ENCODE measurements around the gene LRMDA.

LRMDA gene

DNA sequence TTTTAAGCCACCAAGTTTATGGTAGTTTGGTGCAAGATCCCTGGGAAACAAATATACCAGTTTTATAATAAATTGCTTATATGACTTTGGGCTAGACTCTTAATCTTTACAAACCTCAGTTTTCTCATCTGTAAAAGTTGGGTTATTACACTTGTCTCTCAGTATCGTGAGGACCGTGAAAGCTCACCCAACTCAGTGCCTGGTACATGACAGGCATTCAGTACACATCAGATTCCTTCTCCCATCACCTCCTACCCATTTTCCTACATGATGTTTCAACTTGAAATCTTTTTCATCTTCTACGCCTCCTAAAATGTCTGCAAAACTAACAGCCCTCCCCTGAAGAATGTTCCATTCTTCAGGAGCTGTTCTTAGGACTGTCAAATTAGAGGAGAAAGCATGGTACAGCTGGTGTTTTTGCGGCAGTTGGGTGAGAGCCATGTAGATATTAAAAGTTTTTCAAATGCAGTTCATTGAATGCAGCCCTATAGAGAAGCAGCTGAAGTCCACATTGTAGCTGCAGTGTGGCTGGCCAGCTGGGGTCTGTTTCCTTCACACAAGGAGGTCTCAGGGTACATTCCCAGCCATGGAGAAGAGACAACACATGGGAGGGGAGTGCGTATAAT is 812.8 kb downstream of the LRMDA start:
- Histone ChIP-seq H3K23ac (ENCODE audit: low read length) (no peak overlapping the region), H4K5ac (ENCODE audit: low read length) (no peak overlapping the region), H3K79me1 (ENCODE audit: low read length) (no peaks in the 10 kb centered on the region), H2BK15ac (replicated peaks; ENCODE audit: low read depth) (no peak overlapping the region), H3K4me3 (ENCODE audit: low read length) (no peak overlapping the region), H4K8ac (ENCODE audit: low read depth, low read length) (no peak overlapping the region), H3K36me3 (ENCODE audit: control insufficient read depth, insufficient read depth, low read length) (no peaks in the 10 kb centered on the region), H2AK5ac (ENCODE audit: low read length) (no peak overlapping the region), H3K4ac (ENCODE audit: low read depth, low read length) (no peak overlapping the region), H2BK5ac (ENCODE audit: low read length) (no peak overlapping the region), H3K79me2 (ENCODE audit: control insufficient read depth, insufficient read depth, low read length) (no peaks in the 10 kb centered on the region), H3K4me1 (ENCODE audit: control insufficient read depth, low read depth, low read length) (no peaks in the 10 kb centered on the region), H3K4me2 (ENCODE audit: low read length) (no peak overlapping the region), H3K27me3 (ENCODE audit: insufficient read depth, low read length, poor library complexity) (no peaks in the 10 kb centered on the region), H3K56ac (ENCODE audit: low read length) (no peak overlapping the region), H2BK120ac (ENCODE audit: low read depth, low read length) (no peak overlapping the region), H3K9ac (ENCODE audit: low read length) (no peak overlapping the region), H3K27ac (ENCODE audit: low read depth, low read length) (no peak overlapping the region), H3K18ac (ENCODE audit: low read length) (no peak overlapping the region)
- WGBS (ENCODE audit: extremely low coverage, insufficient coverage, low lambda C conversion rate): no CpG with 5 or more reads among the region's 5 CpGs
- no peak for DNase-seq

DNA sequence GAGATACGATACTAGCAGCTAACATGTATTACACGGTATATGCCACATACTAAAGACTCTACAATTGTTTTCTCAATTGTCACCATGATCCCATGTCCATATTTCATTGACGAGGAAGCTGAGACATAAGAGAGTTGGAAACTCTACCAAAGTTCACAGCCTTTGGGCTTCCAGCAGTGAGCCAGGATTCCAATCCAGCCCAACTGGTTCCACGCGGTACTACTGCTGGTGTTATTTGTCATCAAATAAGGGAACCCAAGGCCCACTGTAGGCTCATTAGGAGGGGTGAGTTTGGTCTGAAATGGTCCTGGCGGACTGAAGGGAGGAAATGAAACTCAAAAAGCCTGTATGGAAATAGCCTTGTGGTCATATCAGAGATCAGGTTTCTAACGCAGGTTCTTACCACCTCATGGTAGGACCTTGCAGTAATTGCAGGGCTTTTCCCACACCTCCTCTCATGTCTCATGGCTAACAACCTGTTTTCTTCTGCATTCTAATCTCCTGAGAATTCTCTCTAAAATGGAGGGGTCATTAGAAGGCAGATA is 814.6 kb downstream of the LRMDA start:
- Histone ChIP-seq H3K23ac (ENCODE audit: low read length) (no peak overlapping the region), H3K27me3 (ENCODE audit: insufficient read depth, low read length, poor library complexity) (no peaks in the 10 kb centered on the region), H2BK120ac (ENCODE audit: low read depth, low read length) (no peak overlapping the region), H3K4me2 (ENCODE audit: low read length) (no peak overlapping the region), H2BK5ac (ENCODE audit: low read length) (no peak overlapping the region), H2BK15ac (replicated peaks; ENCODE audit: low read depth) (no peak overlapping the region), H3K4me3 (ENCODE audit: low read length) (no peak overlapping the region), H3K56ac (ENCODE audit: low read length) (no peak overlapping the region), H3K4me1 (ENCODE audit: control insufficient read depth, low read depth, low read length) (no peaks in the 10 kb centered on the region), H3K79me1 (ENCODE audit: low read length) (no peaks in the 10 kb centered on the region), H4K8ac (ENCODE audit: low read depth, low read length) (no peak overlapping the region), H3K18ac (ENCODE audit: low read length) (no peak overlapping the region), H3K79me2 (ENCODE audit: control insufficient read depth, insufficient read depth, low read length) (no peaks in the 10 kb centered on the region), H3K9ac (ENCODE audit: low read length) (no peak overlapping the region), H3K36me3 (ENCODE audit: control insufficient read depth, insufficient read depth, low read length) (no peaks in the 10 kb centered on the region), H3K27ac (ENCODE audit: low read depth, low read length) (no peak overlapping the region), H4K5ac (ENCODE audit: low read length) (no peak overlapping the region), H2AK5ac (ENCODE audit: low read length) (no peak overlapping the region), H3K4ac (ENCODE audit: low read depth, low read length) (no peak overlapping the region)
- no peak for DNase-seq
- no CpG with 5 or more reads among the region's 7 CpGs for WGBS (ENCODE audit: extremely low coverage, insufficient coverage, low lambda C conversion rate)

DNA sequence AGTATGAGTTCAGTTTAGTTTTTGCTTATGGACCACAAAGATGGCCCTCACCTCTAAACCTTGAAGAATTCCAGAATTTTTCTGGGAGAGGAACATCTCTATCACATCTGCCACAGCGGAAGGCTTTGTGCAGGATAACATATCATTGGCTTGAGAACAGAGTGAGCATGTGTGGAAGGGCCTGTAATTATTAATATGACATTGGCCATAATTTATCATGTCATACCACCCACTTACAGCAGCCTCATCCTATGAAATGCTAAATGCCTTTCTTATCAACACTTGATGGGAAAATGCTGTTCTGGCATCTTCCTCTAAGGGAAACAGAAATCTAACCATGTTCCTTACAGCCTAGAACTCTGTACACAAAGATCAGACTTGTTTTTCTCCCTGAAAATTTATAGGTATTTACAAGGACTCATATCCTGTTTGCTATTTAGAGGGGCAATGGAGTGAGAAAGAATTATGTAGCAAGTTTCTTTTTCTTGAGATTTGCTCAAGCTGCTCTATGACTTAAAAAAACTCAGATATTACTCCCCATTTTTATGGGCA is 817.3 kb downstream of the LRMDA start:
- H3K18ac ChIP-seq (ENCODE audit: low read length): no peak overlapping the region
- no peak overlapping the region for H3K27ac ChIP-seq (ENCODE audit: low read depth, low read length)

DNA sequence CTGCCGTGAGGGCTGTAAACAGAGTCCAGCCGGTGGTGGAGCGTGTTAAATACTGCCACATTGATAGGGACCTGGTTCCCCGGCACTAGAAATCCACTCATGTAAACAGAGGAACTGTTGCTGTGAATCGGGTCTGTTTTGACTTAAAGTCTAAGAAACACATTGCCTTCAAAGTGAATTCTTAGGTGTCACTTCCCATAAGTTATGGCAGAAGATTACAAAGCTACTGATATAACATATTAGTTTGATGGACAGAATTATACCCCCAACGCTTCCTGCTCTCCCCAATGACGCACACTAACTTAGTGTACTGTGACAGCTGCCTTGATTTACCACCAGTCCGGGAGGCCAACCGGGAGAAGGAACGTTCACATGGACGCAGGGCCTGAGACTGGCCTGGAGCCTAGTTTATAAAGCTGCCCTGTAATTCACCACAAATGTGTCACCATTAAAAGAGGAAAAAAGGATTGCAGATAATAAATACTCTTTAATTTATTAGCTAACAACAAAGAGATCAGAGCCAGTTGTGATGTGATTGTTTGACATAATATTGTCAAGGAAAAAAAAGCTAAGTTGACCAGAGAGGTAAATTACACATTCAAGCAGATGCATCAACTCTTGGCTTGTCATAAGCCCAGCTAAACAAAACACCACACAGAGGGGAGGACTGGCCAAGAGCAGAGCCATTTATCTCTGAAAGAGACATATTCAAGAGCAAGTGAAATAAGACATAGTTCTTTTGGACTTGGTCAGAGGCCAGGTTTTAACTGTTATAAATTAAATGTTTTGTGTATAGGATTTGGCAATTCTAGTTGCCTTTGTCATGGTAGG is 820.6 kb downstream of the LRMDA start:
- no peak overlapping the region for H3K27ac ChIP-seq (ENCODE audit: low read depth, low read length)
- no CpG with 5 or more reads among the region's 11 CpGs for WGBS (ENCODE audit: extremely low coverage, insufficient coverage, low lambda C conversion rate)

More for the DNA sequence above, 817.3 kb downstream of the LRMDA start:
- no peaks in the 10 kb centered on the region for H3K4me1 ChIP-seq (ENCODE audit: control insufficient read depth, low read depth, low read length)
- H4K8ac ChIP-seq (ENCODE audit: low read depth, low read length): no peak overlapping the region
- no peaks in the 10 kb centered on the region for H3K36me3 ChIP-seq (ENCODE audit: control insufficient read depth, insufficient read depth, low read length)
- H2BK15ac ChIP-seq (replicated peaks; ENCODE audit: low read depth): no peak overlapping the region
- H3K27me3 ChIP-seq (ENCODE audit: insufficient read depth, low read length, poor library complexity): no peaks in the 10 kb centered on the region
- no peak overlapping the region for H2AK5ac ChIP-seq (ENCODE audit: low read length)
- no peak overlapping the region for H3K4me3 ChIP-seq (ENCODE audit: low read length)
- no peak overlapping the region for H3K4me2 ChIP-seq (ENCODE audit: low read length)
- H3K79me2 ChIP-seq (ENCODE audit: control insufficient read depth, insufficient read depth, low read length): no peaks in the 10 kb centered on the region
- H3K56ac ChIP-seq (ENCODE audit: low read length): no peak overlapping the region
- no peak overlapping the region for H2BK5ac ChIP-seq (ENCODE audit: low read length)
- no peak overlapping the region for H2BK120ac ChIP-seq (ENCODE audit: low read depth, low read length)
- DNase-seq: no peak
- no peak overlapping the region for H3K4ac ChIP-seq (ENCODE audit: low read depth, low read length)
- H3K9ac ChIP-seq (ENCODE audit: low read length): no peak overlapping the region
- WGBS (ENCODE audit: extremely low coverage, insufficient coverage, low lambda C conversion rate): no CpG with 5 or more reads among the region's 1 CpG
- no peaks in the 10 kb centered on the region for H3K79me1 ChIP-seq (ENCODE audit: low read length)
- no peak overlapping the region for H3K23ac ChIP-seq (ENCODE audit: low read length)
- no peak overlapping the region for H4K5ac ChIP-seq (ENCODE audit: low read length)

DNA sequence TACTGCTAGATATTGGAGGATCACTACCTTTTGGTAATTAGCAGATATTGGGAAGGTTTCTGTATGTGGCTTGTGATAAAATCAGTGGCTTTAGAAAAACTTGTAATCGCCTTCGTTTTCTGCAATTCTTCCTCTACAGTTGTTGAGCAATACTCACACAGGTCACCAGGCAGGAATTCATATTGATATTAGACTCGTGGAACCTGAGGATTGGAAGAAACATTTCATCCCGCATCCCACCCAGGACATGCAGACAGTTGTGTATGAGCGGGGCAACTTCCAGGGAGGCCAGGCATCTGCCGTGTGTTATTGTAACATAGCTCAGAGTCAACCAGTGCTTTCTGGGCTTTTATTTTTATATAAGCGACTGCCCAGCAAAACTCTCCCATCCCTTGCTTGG is 821.3 kb downstream of the LRMDA start:
- Histone ChIP-seq H3K23ac (ENCODE audit: low read length) (no peak overlapping the region), H2BK5ac (ENCODE audit: low read length) (no peak overlapping the region), H3K36me3 (ENCODE audit: control insufficient read depth, insufficient read depth, low read length) (no peaks in the 10 kb centered on the region), H3K4me1 (ENCODE audit: control insufficient read depth, low read depth, low read length) (no peaks in the 10 kb centered on the region), H2BK120ac (ENCODE audit: low read depth, low read length) (no peak overlapping the region), H3K27ac (ENCODE audit: low read depth, low read length) (no peak overlapping the region), H3K18ac (ENCODE audit: low read length) (no peak overlapping the region), H3K27me3 (ENCODE audit: insufficient read depth, low read length, poor library complexity) (no peaks in the 10 kb centered on the region), H3K79me2 (ENCODE audit: control insufficient read depth, insufficient read depth, low read length) (no peaks in the 10 kb centered on the region), H3K56ac (ENCODE audit: low read length) (no peak overlapping the region), H3K4ac (ENCODE audit: low read depth, low read length) (no peak overlapping the region), H3K4me2 (ENCODE audit: low read length) (no peak overlapping the region), H4K5ac (ENCODE audit: low read length) (no peak overlapping the region), H4K8ac (ENCODE audit: low read depth, low read length) (no peak overlapping the region), H3K9ac (ENCODE audit: low read length) (no peak overlapping the region), H2AK5ac (ENCODE audit: low read length) (no peak overlapping the region), H3K4me3 (ENCODE audit: low read length) (no peak overlapping the region), H2BK15ac (replicated peaks; ENCODE audit: low read depth) (no peak overlapping the region), H3K79me1 (ENCODE audit: low read length) (no peaks in the 10 kb centered on the region)
- no peak for DNase-seq
- WGBS (ENCODE audit: extremely low coverage, insufficient coverage, low lambda C conversion rate): no CpG with 5 or more reads among the region's 7 CpGs

More for the DNA sequence above, 820.6 kb downstream of the LRMDA start:
- Histone ChIP-seq H2BK120ac (ENCODE audit: low read depth, low read length) (no peak overlapping the region), H3K9ac (ENCODE audit: low read length) (no peak overlapping the region), H3K18ac (ENCODE audit: low read length) (no peak overlapping the region), H3K23ac (ENCODE audit: low read length) (no peak overlapping the region), H3K56ac (ENCODE audit: low read length) (no peak overlapping the region), H3K4me1 (ENCODE audit: control insufficient read depth, low read depth, low read length) (no peaks in the 10 kb centered on the region), H4K8ac (ENCODE audit: low read depth, low read length) (no peak overlapping the region), H3K4me2 (ENCODE audit: low read length) (no peak overlapping the region), H3K4ac (ENCODE audit: low read depth, low read length) (no peak overlapping the region), H3K79me2 (ENCODE audit: control insufficient read depth, insufficient read depth, low read length) (no peaks in the 10 kb centered on the region), H3K36me3 (ENCODE audit: control insufficient read depth, insufficient read depth, low read length) (no peaks in the 10 kb centered on the region), H2BK5ac (ENCODE audit: low read length) (no peak overlapping the region), H3K4me3 (ENCODE audit: low read length) (no peak overlapping the region), H2BK15ac (replicated peaks; ENCODE audit: low read depth) (peak overlapping the region; percentile 21), H3K79me1 (ENCODE audit: low read length) (no peaks in the 10 kb centered on the region), H4K5ac (ENCODE audit: low read length) (no peak overlapping the region), H2AK5ac (ENCODE audit: low read length) (no peak overlapping the region), H3K27me3 (ENCODE audit: insufficient read depth, low read length, poor library complexity) (no peaks in the 10 kb centered on the region)
- no peak for DNase-seq
